HG02623 (cell line): ENCODE measurements around the gene UBASH3A.
"Not testable (repeated sequence)": the region's sequence is repeated elsewhere in the genome, so short reads cannot be mapped to it uniquely, and the experiment has no call there.

Source experiments
- ATAC-seq: cut with Tn5 transposase; IDR thresholded peaks from one replicate; pipeline ENCODE4 v1.9.1; 2021; ENCODE audit warnings: moderate library complexity; ENCODE audit not compliant: unreplicated experiment

Gene UBASH3A

GRCh38 chr21:42465008-42465802 is 61.5 kb downstream of the UBASH3A start:
- ATAC-seq = peak; percentile 5

GRCh38 chr21:42465803-42466127 is 62.1 kb downstream of the UBASH3A start:
- peak; percentile 34 for ATAC-seq

- ATAC-seq = no peak
These were observed 63.0 kb downstream of the UBASH3A start for GRCh38 chr21:42466700-42467099.

- no peak for ATAC-seq
These were observed 63.7 kb downstream of the UBASH3A start for GRCh38 chr21:42467140-42467983.

- ATAC-seq = no peak
These were observed 64.9 kb downstream of the UBASH3A start for GRCh38 chr21:42468491-42469131.

GRCh38 chr21:42469272-42469671 is 65.6 kb downstream of the UBASH3A start:
- ATAC-seq = no peak

GRCh38 chr21:42469726-42470125 is 66.0 kb downstream of the UBASH3A start:
- not testable (repeated sequence) for ATAC-seq

- ATAC-seq = no peak
These were observed 67.5 kb downstream of the UBASH3A start for GRCh38 chr21:42471206-42471605.

GRCh38 chr21:42471716-42472330 is 68.1 kb downstream of the UBASH3A start:
- no peak for ATAC-seq

GRCh38 chr21:42472521-42472920 is 68.8 kb downstream of the UBASH3A start:
- ATAC-seq = no peak

GRCh38 chr21:42473498-42474042 is 69.9 kb downstream of the UBASH3A start:
- ATAC-seq = no peak

GRCh38 chr21:42474043-42474831 is 70.5 kb downstream of the UBASH3A start:
- peak; percentile 42 for ATAC-seq

- no peak for ATAC-seq
These were observed 71.3 kb downstream of the UBASH3A start for GRCh38 chr21:42475036-42475435.

GRCh38 chr21:42475526-42476387 is 72.1 kb downstream of the UBASH3A start:
- ATAC-seq = no peak

- no peak for ATAC-seq
These were observed 73.0 kb downstream of the UBASH3A start for GRCh38 chr21:42476388-42477331.

GRCh38 chr21:42478504-42478903 is 74.8 kb downstream of the UBASH3A start:
- no peak for ATAC-seq

- ATAC-seq = no peak
These were observed 75.9 kb downstream of the UBASH3A start for GRCh38 chr21:42479582-42479981.

- no peak for ATAC-seq
These were observed 77.0 kb downstream of the UBASH3A start for GRCh38 chr21:42480736-42481135.
